Measurements from ENCODE around the gene TBC1D2.
A peak's percentile ranks its signal among the peaks of the same experiment; 100 is the strongest.

TBC1D2 gene

GRCh38 chr9:98164912-98165311 lies 90.5 kb downstream of the TBC1D2 start:
- peak overlapping the region; percentile 82 for H3K27ac ChIP-seq
- TF ChIP-seq CTCF (IDR thresholded peaks at IDR 0.05), result no peak
- H3K36me3 ChIP-seq, result no peaks in the 10 kb centered on the region
- H3K4me3 ChIP-seq (ENCODE audit: low read depth in 1 of 2, low read length in 1 of 2), result no peak overlapping the region
- no peaks in the 10 kb centered on the region for H3K9me3 ChIP-seq
- H3K27me3 ChIP-seq, result no peaks in the 10 kb centered on the region
- peaks cover 42 to 56% of the 10 kb centered on the region in 2 experiments for H3K4me1 ChIP-seq (ENCODE audit: control insufficient read depth in 1 of 2, insufficient read depth in 1 of 2, low read depth in 1 of 2, low read length in 1 of 2)

- no peaks in the 10 kb centered on the region for H3K36me3 ChIP-seq
- TF ChIP-seq CTCF (IDR thresholded peaks at IDR 0.05), result no peak
Measured at GRCh38 chr9:98162613-98163012, 92.8 kb downstream of the TBC1D2 start.

DNA sequence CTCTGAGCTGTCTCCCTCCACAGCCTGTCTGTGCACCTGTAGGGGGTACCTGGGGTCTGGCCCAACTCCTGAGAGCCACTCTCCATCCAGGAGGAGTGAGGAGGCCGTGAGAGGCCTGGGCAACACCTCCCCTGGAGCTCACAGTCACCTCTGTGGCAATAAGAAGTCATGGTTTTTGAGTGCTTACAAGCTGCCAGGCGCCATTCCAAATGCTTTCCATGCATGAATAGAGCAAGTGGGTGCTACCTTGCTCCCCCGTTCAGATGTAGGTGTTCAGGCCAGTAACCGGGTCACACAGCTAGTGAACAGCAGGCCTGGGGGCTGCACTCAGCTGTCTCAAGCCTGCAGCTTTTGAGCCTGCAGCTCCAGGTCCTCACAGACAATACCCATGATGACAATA lies 93.6 kb downstream of the TBC1D2 start:
- Histone ChIP-seq H3K27me3 (no peaks in the 10 kb centered on the region), H3K4me1 (ENCODE audit: control insufficient read depth in 1 of 2, insufficient read depth in 1 of 2, low read depth in 1 of 2, low read length in 1 of 2) (peaks cover 19 to 32% of the 10 kb centered on the region in 2 experiments), H3K36me3 (peaks cover 5% of the 10 kb centered on the region), H3K27ac (peak overlapping the region; percentile 35), H3K4me3 (ENCODE audit: low read depth in 1 of 2, low read length in 1 of 2) (no peak overlapping the region), H3K9me3 (no peaks in the 10 kb centered on the region)
- TF ChIP-seq CTCF (IDR thresholded peaks at IDR 0.05), result no peak

More at GRCh38 chr9:98162613-98163012, 92.8 kb downstream of the TBC1D2 start:
- H3K4me3 ChIP-seq (ENCODE audit: low read depth in 1 of 2, low read length in 1 of 2), result no peak overlapping the region
- no peak overlapping the region for H3K27ac ChIP-seq
- H3K27me3 ChIP-seq, result no peaks in the 10 kb centered on the region
- no peaks in the 10 kb centered on the region for H3K9me3 ChIP-seq
- peaks cover 19 to 33% of the 10 kb centered on the region in 2 experiments for H3K4me1 ChIP-seq (ENCODE audit: control insufficient read depth in 1 of 2, insufficient read depth in 1 of 2, low read depth in 1 of 2, low read length in 1 of 2)

GRCh38 chr9:98159790-98160189 lies 95.7 kb downstream of the TBC1D2 start:
- TF ChIP-seq CTCF (IDR thresholded peaks at IDR 0.05), result no peak
- H3K9me3 ChIP-seq, result no peaks in the 10 kb centered on the region
- peaks cover 11 to 15% of the 10 kb centered on the region in 2 experiments for H3K4me1 ChIP-seq (ENCODE audit: control insufficient read depth in 1 of 2, insufficient read depth in 1 of 2, low read depth in 1 of 2, low read length in 1 of 2)
- H3K27ac ChIP-seq, result peak overlapping the region; percentile 62
- no peaks in the 10 kb centered on the region for H3K27me3 ChIP-seq
- no peak overlapping the region for H3K4me3 ChIP-seq (ENCODE audit: low read depth in 1 of 2, low read length in 1 of 2)
- H3K36me3 ChIP-seq, result peaks cover 21% of the 10 kb centered on the region

DNA sequence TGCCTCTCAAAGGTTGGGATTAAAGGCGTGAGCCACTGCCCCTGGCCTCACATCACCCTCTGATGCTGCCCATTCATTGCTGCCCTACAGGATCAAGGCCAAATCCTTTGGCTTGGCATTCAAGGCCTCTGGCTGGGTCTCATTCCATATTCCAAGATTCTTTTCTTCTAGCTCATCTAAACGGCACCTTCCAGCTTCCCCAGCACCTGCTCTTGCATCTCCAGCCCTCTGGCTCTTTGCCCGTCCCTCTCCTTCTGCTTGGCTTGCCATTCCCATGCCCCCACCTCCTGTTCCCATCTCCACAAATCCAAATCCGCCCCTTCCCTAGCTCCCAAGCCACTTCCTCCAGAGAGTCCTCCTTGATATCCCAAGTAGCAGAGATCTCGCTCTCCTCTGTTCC lies 96.1 kb downstream of the TBC1D2 start:
- Histone ChIP-seq H3K36me3 (peaks cover 24% of the 10 kb centered on the region), H3K4me1 (ENCODE audit: control insufficient read depth in 1 of 2, insufficient read depth in 1 of 2, low read depth in 1 of 2, low read length in 1 of 2) (peaks cover 11% of the 10 kb centered on the region in 2 experiments)

More for the DNA sequence above, 96.1 kb downstream of the TBC1D2 start:
- no peak for TF ChIP-seq CTCF (IDR thresholded peaks at IDR 0.05)
- Histone ChIP-seq H3K9me3 (no peaks in the 10 kb centered on the region), H3K27ac (peak overlapping the region; percentile 62), H3K27me3 (no peaks in the 10 kb centered on the region), H3K4me3 (ENCODE audit: low read depth in 1 of 2, low read length in 1 of 2) (no peak overlapping the region)

Measured in neutrophil (primary cell).